Activated naive CD8-positive, alpha-beta T cell treated with anti-CD3 and anti-CD28 coated beads, Interleukin-2, amount 10 ng/mL, durations not matched to agents 7 days and 5 days (primary cell): ENCODE measurements around the gene RGS7. TPM values are rescaled to one million over a fixed set of nuclear protein-coding genes. Genes with fewer than 3 reads are reported as not detected.
"Not testable (repeated sequence)": the region's sequence is repeated elsewhere in the genome, so short reads cannot be mapped to it uniquely, and the experiment has no call there.

Experiments used
- ATAC-seq: fragments of 150-1000 bp; cut with Tn5 transposase; one replicate; pipeline ENCODE4 v1.10.0; 2021; ENCODE audit warnings: low read depth, moderate library complexity
- POLR2A ChIA-PET: fragments of 350-600 bp; sonication (Branson Sonifier 250); formaldehyde crosslinking; loops from one replicate; lab custom pipeline; 2021; ENCODE audit warnings: antibody characterized with exemption; lab: Charles Lee
- DNase-seq: peaks from one replicate; pipeline ENCODE4 v3.0.0; 2021
- H3K27ac Mint-ChIP-seq: one replicate; pipeline ENCODE4 v1.8.0; 2022; ENCODE audit warnings: mild to moderate bottlenecking, mixed read lengths
- H3K27me3 Mint-ChIP-seq: one replicate; pipeline ENCODE4 v1.8.0; 2022; ENCODE audit warnings: mild to moderate bottlenecking, moderate library complexity, mixed read lengths
- H3K36me3 Mint-ChIP-seq: one replicate; pipeline ENCODE4 v1.8.0; 2021; ENCODE audit warnings: mild to moderate bottlenecking, mixed read lengths
- H3K4me1 Mint-ChIP-seq: one replicate; pipeline ENCODE4 v1.8.0; 2021; ENCODE audit warnings: mixed read lengths
- H3K4me3 Mint-ChIP-seq: one replicate; pipeline ENCODE4 v1.8.0; 2022; ENCODE audit warnings: mild to moderate bottlenecking, moderate library complexity, mixed read lengths
- H3K9me3 Mint-ChIP-seq: one replicate; pipeline ENCODE4 v1.8.0; 2021; ENCODE audit warnings: mixed read lengths
- total RNA-seq, 2 experiments: library from RNA; stranded (reverse); gene quantifications; one replicate each; pipeline ENCODE4 v1.2.3, GENCODE V29; 2021

The RGS7 gene
- total RNA-seq, 2 experiments from 2014 or later, result not detected

- no peak for DNase-seq
- H3K36me3 Mint-ChIP-seq, result no peaks in the 10 kb centered on the region
These were observed 121.6 kb downstream of the RGS7 start for GRCh38 chr1:241235256-241235897.

GRCh38 chr1:241229711-241230110 is 127.3 kb downstream of the RGS7 start:
- POLR2A ChIA-PET, result no interaction called here
- H3K36me3 Mint-ChIP-seq, result no peaks in the 10 kb centered on the region
- no peak for ATAC-seq
- H3K9me3 Mint-ChIP-seq, result peaks cover 4% of the 10 kb centered on the region
- no peaks in the 10 kb centered on the region for H3K4me1 Mint-ChIP-seq
- H3K4me3 Mint-ChIP-seq, result no peak overlapping the region
- no peak for DNase-seq
- no peak overlapping the region for H3K27ac Mint-ChIP-seq
- H3K27me3 Mint-ChIP-seq, result no peaks in the 10 kb centered on the region

More at GRCh38 chr1:241235256-241235897, 121.6 kb downstream of the RGS7 start:
- Mint-ChIP-seq H3K4me1 (no peaks in the 10 kb centered on the region), H3K4me3 (no peak overlapping the region), H3K9me3 (peaks cover 2% of the 10 kb centered on the region), H3K27ac (no peak overlapping the region), H3K27me3 (no peaks in the 10 kb centered on the region)
- POLR2A ChIA-PET, result no interaction called here
- no peak for ATAC-seq

GRCh38 chr1:241229216-241229615 is 127.8 kb downstream of the RGS7 start:
- Mint-ChIP-seq H3K27ac (no peak overlapping the region), H3K9me3 (peaks cover 4% of the 10 kb centered on the region), H3K4me1 (no peaks in the 10 kb centered on the region), H3K36me3 (no peaks in the 10 kb centered on the region), H3K4me3 (no peak overlapping the region), H3K27me3 (no peaks in the 10 kb centered on the region)
- POLR2A ChIA-PET, result no interaction called here
- no peak for DNase-seq
- ATAC-seq, result no peak

- no peak overlapping the region for H3K27ac Mint-ChIP-seq
- H3K27me3 Mint-ChIP-seq, result no peaks in the 10 kb centered on the region
- H3K4me1 Mint-ChIP-seq, result no peaks in the 10 kb centered on the region
- no peak overlapping the region for H3K4me3 Mint-ChIP-seq
- no peak for ATAC-seq
- POLR2A ChIA-PET, result no interaction called here
- no peak for DNase-seq
- peaks cover 4% of the 10 kb centered on the region for H3K9me3 Mint-ChIP-seq
- H3K36me3 Mint-ChIP-seq, result no peaks in the 10 kb centered on the region
These were observed 128.7 kb downstream of the RGS7 start for GRCh38 chr1:241228339-241228738.

- POLR2A ChIA-PET, result no interaction called here
- peaks cover 6% of the 10 kb centered on the region for H3K9me3 Mint-ChIP-seq
- ATAC-seq, result no peak
These were observed 131.3 kb downstream of the RGS7 start for GRCh38 chr1:241225741-241226140.

GRCh38 chr1:241224189-241224588 is 132.8 kb downstream of the RGS7 start:
- H3K27ac Mint-ChIP-seq, H3K36me3 Mint-ChIP-seq, H3K4me1 Mint-ChIP-seq, H3K27me3 Mint-ChIP-seq, H3K9me3 Mint-ChIP-seq, ATAC-seq, H3K4me3 Mint-ChIP-seq, POLR2A ChIA-PET, DNase-seq: not testable (repeated sequence)

More at GRCh38 chr1:241225741-241226140, 131.3 kb downstream of the RGS7 start:
- Mint-ChIP-seq H3K4me1 (no peaks in the 10 kb centered on the region), H3K27ac (no peak overlapping the region), H3K4me3 (no peak overlapping the region), H3K36me3 (no peaks in the 10 kb centered on the region), H3K27me3 (no peaks in the 10 kb centered on the region)
- DNase-seq, result no peak

- H3K9me3 Mint-ChIP-seq, H3K36me3 Mint-ChIP-seq, H3K4me3 Mint-ChIP-seq, H3K4me1 Mint-ChIP-seq, H3K27ac Mint-ChIP-seq, POLR2A ChIA-PET, ATAC-seq, DNase-seq, H3K27me3 Mint-ChIP-seq: not testable (repeated sequence)
These were observed 134.2 kb downstream of the RGS7 start for GRCh38 chr1:241222813-241223212.

GRCh38 chr1:241221319-241221718 is 135.7 kb downstream of the RGS7 start:
- ATAC-seq, result no peak
- Mint-ChIP-seq H3K36me3 (no peaks in the 10 kb centered on the region), H3K4me1 (no peaks in the 10 kb centered on the region), H3K4me3 (no peak overlapping the region), H3K27ac (no peak overlapping the region), H3K9me3 (peaks cover 6% of the 10 kb centered on the region), H3K27me3 (no peaks in the 10 kb centered on the region)
- POLR2A ChIA-PET, result no interaction called here
- no peak for DNase-seq

- H3K4me3 Mint-ChIP-seq, H3K27ac Mint-ChIP-seq, DNase-seq, ATAC-seq, POLR2A ChIA-PET, H3K9me3 Mint-ChIP-seq, H3K4me1 Mint-ChIP-seq, H3K36me3 Mint-ChIP-seq, H3K27me3 Mint-ChIP-seq: not testable (repeated sequence)
These were observed 136.1 kb downstream of the RGS7 start for GRCh38 chr1:241220913-241221312.

GRCh38 chr1:241219449-241219848 is 137.6 kb downstream of the RGS7 start:
- ATAC-seq (no peak), DNase-seq (no peak)
- H3K9me3 Mint-ChIP-seq, result peaks cover 3% of the 10 kb centered on the region
- no peaks in the 10 kb centered on the region for H3K4me1 Mint-ChIP-seq
- no peaks in the 10 kb centered on the region for H3K27me3 Mint-ChIP-seq
- no peaks in the 10 kb centered on the region for H3K36me3 Mint-ChIP-seq
- H3K27ac Mint-ChIP-seq, result no peak overlapping the region
- POLR2A ChIA-PET, result no interaction called here
- H3K4me3 Mint-ChIP-seq, result no peak overlapping the region

GRCh38 chr1:241217516-241217915 is 139.5 kb downstream of the RGS7 start:
- no peaks in the 10 kb centered on the region for H3K36me3 Mint-ChIP-seq
- POLR2A ChIA-PET, result no interaction called here
- H3K9me3 Mint-ChIP-seq, result peaks cover 3% of the 10 kb centered on the region
- DNase-seq, result no peak
- H3K27ac Mint-ChIP-seq, result no peak overlapping the region
- no peak overlapping the region for H3K4me3 Mint-ChIP-seq
- H3K27me3 Mint-ChIP-seq, result no peaks in the 10 kb centered on the region
- no peaks in the 10 kb centered on the region for H3K4me1 Mint-ChIP-seq
- no peak for ATAC-seq

- POLR2A ChIA-PET, result no interaction called here
- H3K27me3 Mint-ChIP-seq, result no peaks in the 10 kb centered on the region
- no peaks in the 10 kb centered on the region for H3K4me1 Mint-ChIP-seq
- H3K4me3 Mint-ChIP-seq, result no peak overlapping the region
- no peaks in the 10 kb centered on the region for H3K36me3 Mint-ChIP-seq
- ATAC-seq (no peak), DNase-seq (no peak)
- H3K27ac Mint-ChIP-seq, result no peak overlapping the region
- no peaks in the 10 kb centered on the region for H3K9me3 Mint-ChIP-seq
These were observed 141.3 kb downstream of the RGS7 start for GRCh38 chr1:241215683-241216082.

- Mint-ChIP-seq H3K4me3 (no peak overlapping the region), H3K4me1 (no peaks in the 10 kb centered on the region), H3K9me3 (no peaks in the 10 kb centered on the region), H3K36me3 (no peaks in the 10 kb centered on the region), H3K27ac (no peak overlapping the region), H3K27me3 (no peaks in the 10 kb centered on the region)
- DNase-seq, result no peak
- no peak for ATAC-seq
- POLR2A ChIA-PET, result no interaction called here
These were observed 141.8 kb downstream of the RGS7 start for GRCh38 chr1:241215203-241215602.

GRCh38 chr1:241213139-241213538 is 143.9 kb downstream of the RGS7 start:
- H3K36me3 Mint-ChIP-seq, result no peaks in the 10 kb centered on the region
- no peak for ATAC-seq
- POLR2A ChIA-PET, result no interaction called here
- no peak overlapping the region for H3K27ac Mint-ChIP-seq
- H3K4me3 Mint-ChIP-seq, result no peak overlapping the region
- H3K4me1 Mint-ChIP-seq, result no peaks in the 10 kb centered on the region
- H3K27me3 Mint-ChIP-seq, result no peaks in the 10 kb centered on the region
- DNase-seq, result no peak
- no peaks in the 10 kb centered on the region for H3K9me3 Mint-ChIP-seq
